ENCODE measurements around the gene APOBEC3G.
A peak's percentile ranks its signal among the peaks of the same experiment; 100 is the strongest.

The APOBEC3G gene

GRCh38 chr22:39091126-39092081 lies 14.3 kb downstream of the APOBEC3G start:
- no peak for DNase-seq
- H3K27me3 Mint-ChIP-seq, result no peaks in the 10 kb centered on the region
- H3K4me1 Mint-ChIP-seq, result peaks cover 99% of the 10 kb centered on the region
- CTCF ChIA-PET, result interaction anchor here (1.0 kb wide), 1 partner anchor 76 kb away, joined by 3 read pairs; no protein-coding TSS in a partner anchor
- H3K27ac Mint-ChIP-seq, result peak overlapping the region; percentile 97
- no peaks in the 10 kb centered on the region for H3K9me3 Mint-ChIP-seq
- H3K4me3 Mint-ChIP-seq, result peak overlapping the region; percentile 48
- H3K36me3 Mint-ChIP-seq, result peaks cover 18% of the 10 kb centered on the region

GRCh38 chr22:39092111-39092862 lies 15.2 kb downstream of the APOBEC3G start:
- H3K27me3 Mint-ChIP-seq, result no peaks in the 10 kb centered on the region

GRCh38 chr22:39094717-39095389 lies 17.8 kb downstream of the APOBEC3G start:
- peak; percentile 57 for DNase-seq
- Mint-ChIP-seq H3K4me3 (peak overlapping the region; percentile 23), H3K27me3 (no peaks in the 10 kb centered on the region), H3K9me3 (no peaks in the 10 kb centered on the region), H3K36me3 (peaks cover 10% of the 10 kb centered on the region), H3K27ac (peak overlapping the region; percentile 94), H3K4me1 (peaks cover 99% of the 10 kb centered on the region)
- CTCF ChIA-PET, result interaction anchor here (0.7 to 1.8 kb wide), 2 partner anchors 24 to 108 kb away, joined by 3 read pairs; no protein-coding TSS in a partner anchor

More at GRCh38 chr22:39092111-39092862, 15.2 kb downstream of the APOBEC3G start:
- no peak for DNase-seq
- Mint-ChIP-seq H3K36me3 (peaks cover 11% of the 10 kb centered on the region), H3K4me3 (peak overlapping the region; percentile 48), H3K9me3 (no peaks in the 10 kb centered on the region), H3K27ac (peak overlapping the region; percentile 97), H3K4me1 (peaks cover 98% of the 10 kb centered on the region)
- CTCF ChIA-PET, result no interaction called here

GRCh38 chr22:39095971-39096370 lies 18.9 kb downstream of the APOBEC3G start:
- no peak overlapping the region for H3K4me3 Mint-ChIP-seq

GRCh38 chr22:39097098-39098020 lies 20.3 kb downstream of the APOBEC3G start, which contains the start of gene APOBEC3H:
APOBEC3H (plus strand) TSS chr22:39097244; CDS start chr22:39100279, 3,035 bp downstream.
- Mint-ChIP-seq H3K4me1 (peaks cover 82% of the 10 kb centered on the region), H3K4me3 (peak within 1 kb of the TSS; percentile 80), H3K36me3 (peaks cover 8% of the 10 kb centered on the region), H3K9me3 (no peaks in the 10 kb centered on the region), H3K27me3 (no peaks in the 10 kb centered on the region), H3K27ac (peak within 1 kb of the TSS; percentile 94)
- peak; percentile 54 for DNase-seq
- CTCF ChIA-PET, result interaction anchor here (0.6 to 1.6 kb wide), 2 partner anchors 11 to 21 kb away, joined by 3 to 4 read pairs; no protein-coding TSS in a partner anchor

More at GRCh38 chr22:39095971-39096370, 18.9 kb downstream of the APOBEC3G start:
- Mint-ChIP-seq H3K27ac (peak overlapping the region; percentile 94), H3K36me3 (peaks cover 8% of the 10 kb centered on the region), H3K27me3 (no peaks in the 10 kb centered on the region), H3K4me1 (peaks cover 93% of the 10 kb centered on the region), H3K9me3 (no peaks in the 10 kb centered on the region)
- CTCF ChIA-PET, result interaction anchor here (0.6 to 1.8 kb wide), 2 partner anchors 23 to 326 kb away, joined by 3 read pairs; no protein-coding TSS in a partner anchor
- DNase-seq, result no peak

GRCh38 chr22:39098026-39098425 lies 21.0 kb downstream of the APOBEC3G start:
- Mint-ChIP-seq H3K36me3 (peaks cover 8% of the 10 kb centered on the region), H3K4me1 (peaks cover 76% of the 10 kb centered on the region), H3K27ac (peak overlapping the region; percentile 91), H3K4me3 (peak overlapping the region; percentile 80), H3K27me3 (no peaks in the 10 kb centered on the region), H3K9me3 (no peaks in the 10 kb centered on the region)
- CTCF ChIA-PET, result interaction anchor here (1.5 to 1.8 kb wide), 3 partner anchors 20 to 228 kb away, joined by 4 to 7 read pairs (median 5); no protein-coding TSS in a partner anchor
- DNase-seq, result no peak

GRCh38 chr22:39098576-39098975 lies 21.5 kb downstream of the APOBEC3G start:
- Mint-ChIP-seq H3K4me3 (peak overlapping the region; percentile 26), H3K27me3 (no peaks in the 10 kb centered on the region), H3K27ac (peak overlapping the region; percentile 81), H3K36me3 (peaks cover 8% of the 10 kb centered on the region), H3K9me3 (no peaks in the 10 kb centered on the region), H3K4me1 (peaks cover 71% of the 10 kb centered on the region)
- CTCF ChIA-PET, result interaction anchor here (1.5 to 1.8 kb wide), 2 partner anchors 20 to 229 kb away, joined by 5 to 7 read pairs; no protein-coding TSS in a partner anchor
- no peak for DNase-seq

- DNase-seq, result no peak
- H3K4me1 Mint-ChIP-seq, result peaks cover 44% of the 10 kb centered on the region
- peaks cover 4% of the 10 kb centered on the region for H3K27me3 Mint-ChIP-seq
- CTCF ChIA-PET, result no interaction called here
- H3K36me3 Mint-ChIP-seq, result peaks cover 8% of the 10 kb centered on the region
- H3K27ac Mint-ChIP-seq, result no peak overlapping the region
- no peak overlapping the region for H3K4me3 Mint-ChIP-seq
- no peaks in the 10 kb centered on the region for H3K9me3 Mint-ChIP-seq
These were observed 24.2 kb downstream of the APOBEC3G start for GRCh38 chr22:39101226-39101625.

GRCh38 chr22:39103431-39103830 lies 26.4 kb downstream of the APOBEC3G start:
- DNase-seq, result no peak
- no peak overlapping the region for H3K4me3 Mint-ChIP-seq
- H3K27ac Mint-ChIP-seq, result no peak overlapping the region
- H3K27me3 Mint-ChIP-seq, result peaks cover 4% of the 10 kb centered on the region
- CTCF ChIA-PET, result no interaction called here
- no peaks in the 10 kb centered on the region for H3K9me3 Mint-ChIP-seq
- H3K4me1 Mint-ChIP-seq, result peaks cover 23% of the 10 kb centered on the region
- H3K36me3 Mint-ChIP-seq, result peaks cover 4% of the 10 kb centered on the region

GRCh38 chr22:39106326-39106725 lies 29.3 kb downstream of the APOBEC3G start:
- CTCF ChIA-PET, result no interaction called here
- Mint-ChIP-seq H3K27ac (no peak overlapping the region), H3K4me1 (peaks cover 4% of the 10 kb centered on the region), H3K36me3 (no peaks in the 10 kb centered on the region), H3K9me3 (no peaks in the 10 kb centered on the region), H3K27me3 (peaks cover 4% of the 10 kb centered on the region), H3K4me3 (no peak overlapping the region)
- DNase-seq, result no peak

GRCh38 chr22:39108487-39108886 lies 31.4 kb downstream of the APOBEC3G start:
- H3K4me3 Mint-ChIP-seq, result no peak overlapping the region
- H3K9me3 Mint-ChIP-seq, result no peaks in the 10 kb centered on the region
- peaks cover 6% of the 10 kb centered on the region for H3K4me1 Mint-ChIP-seq
- DNase-seq, result no peak
- H3K27me3 Mint-ChIP-seq, result peaks cover 4% of the 10 kb centered on the region
- no peaks in the 10 kb centered on the region for H3K36me3 Mint-ChIP-seq
- no peak overlapping the region for H3K27ac Mint-ChIP-seq
- CTCF ChIA-PET, result no interaction called here

- no peaks in the 10 kb centered on the region for H3K9me3 Mint-ChIP-seq
- CTCF ChIA-PET, result interaction anchor here (0.8 kb wide), 1 partner anchor 239 kb away, joined by 3 read pairs; no protein-coding TSS in a partner anchor
- H3K27ac Mint-ChIP-seq, result no peak overlapping the region
- no peak for DNase-seq
- peaks cover 4% of the 10 kb centered on the region for H3K27me3 Mint-ChIP-seq
- H3K36me3 Mint-ChIP-seq, result no peaks in the 10 kb centered on the region
- peaks cover 12% of the 10 kb centered on the region for H3K4me1 Mint-ChIP-seq
- H3K4me3 Mint-ChIP-seq, result no peak overlapping the region
These were observed 32.3 kb downstream of the APOBEC3G start for GRCh38 chr22:39109361-39109760.

Measured in activated naive CD4-positive, alpha-beta T cell treated with anti-CD3 and anti-CD28 coated beads, Interleukin-2, amount 10 ng/mL, durations not matched to agents 7 days and 5 days (primary cell).